ENCODE data around the gene KDM4C.

The KDM4C gene

GRCh38 chr9:7140401-7140800 is 382.6 kb downstream of the KDM4C start:
- no peak overlapping the region for H3K4me3 ChIP-seq (ENCODE audit: low read length)
- H3K27me3 ChIP-seq (ENCODE audit: control insufficient read depth, insufficient read depth, low read length) = no peaks in the 10 kb centered on the region
- no peaks in the 10 kb centered on the region for H3K36me3 ChIP-seq (ENCODE audit: control insufficient read depth, insufficient read depth, low read length)
- H3K9ac ChIP-seq (ENCODE audit: low read length) = no peak overlapping the region
- no peak overlapping the region for H3K27ac ChIP-seq (ENCODE audit: low read depth, low read length)
- H3K4me1 ChIP-seq (ENCODE audit: control insufficient read depth, insufficient read depth, low read length) = no peaks in the 10 kb centered on the region

GRCh38 chr9:7143645-7144200 is 385.9 kb downstream of the KDM4C start:
- no peaks in the 10 kb centered on the region for H3K36me3 ChIP-seq (ENCODE audit: control insufficient read depth, insufficient read depth, low read length)
- peaks cover 11% of the 10 kb centered on the region for H3K4me1 ChIP-seq (ENCODE audit: control insufficient read depth, insufficient read depth, low read length)
- no peak overlapping the region for H3K27ac ChIP-seq (ENCODE audit: low read depth, low read length)
- no peaks in the 10 kb centered on the region for H3K27me3 ChIP-seq (ENCODE audit: control insufficient read depth, insufficient read depth, low read length)
- H3K9ac ChIP-seq (ENCODE audit: low read length) = no peak overlapping the region
- H3K4me3 ChIP-seq (ENCODE audit: low read length) = no peak overlapping the region

GRCh38 chr9:7144265-7145046 is 386.7 kb downstream of the KDM4C start:
- no peak overlapping the region for H3K27ac ChIP-seq (ENCODE audit: low read depth, low read length)
- H3K4me3 ChIP-seq (ENCODE audit: low read length) = no peak overlapping the region
- no peaks in the 10 kb centered on the region for H3K36me3 ChIP-seq (ENCODE audit: control insufficient read depth, insufficient read depth, low read length)
- no peaks in the 10 kb centered on the region for H3K27me3 ChIP-seq (ENCODE audit: control insufficient read depth, insufficient read depth, low read length)
- peaks cover 11% of the 10 kb centered on the region for H3K4me1 ChIP-seq (ENCODE audit: control insufficient read depth, insufficient read depth, low read length)
- no peak overlapping the region for H3K9ac ChIP-seq (ENCODE audit: low read length)

GRCh38 chr9:7145361-7146069 is 387.7 kb downstream of the KDM4C start:
- Histone ChIP-seq H3K36me3 (ENCODE audit: control insufficient read depth, insufficient read depth, low read length) (no peaks in the 10 kb centered on the region), H3K27me3 (ENCODE audit: control insufficient read depth, insufficient read depth, low read length) (no peaks in the 10 kb centered on the region), H3K4me3 (ENCODE audit: low read length) (no peak overlapping the region), H3K9ac (ENCODE audit: low read length) (no peak overlapping the region), H3K27ac (ENCODE audit: low read depth, low read length) (no peak overlapping the region), H3K4me1 (ENCODE audit: control insufficient read depth, insufficient read depth, low read length) (peaks cover 11% of the 10 kb centered on the region)

- Histone ChIP-seq H3K4me1 (ENCODE audit: control insufficient read depth, insufficient read depth, low read length) (peaks cover 11% of the 10 kb centered on the region), H3K4me3 (ENCODE audit: low read length) (no peak overlapping the region), H3K27ac (ENCODE audit: low read depth, low read length) (peak overlapping the region; percentile 54), H3K27me3 (ENCODE audit: control insufficient read depth, insufficient read depth, low read length) (no peaks in the 10 kb centered on the region), H3K9ac (ENCODE audit: low read length) (no peak overlapping the region), H3K36me3 (ENCODE audit: control insufficient read depth, insufficient read depth, low read length) (no peaks in the 10 kb centered on the region)
Observed at GRCh38 chr9:7146582-7146981, 388.8 kb downstream of the KDM4C start.

- Histone ChIP-seq H3K9ac (ENCODE audit: low read length) (no peak overlapping the region), H3K27ac (ENCODE audit: low read depth, low read length) (peak overlapping the region; percentile 54), H3K27me3 (ENCODE audit: control insufficient read depth, insufficient read depth, low read length) (no peaks in the 10 kb centered on the region), H3K4me1 (ENCODE audit: control insufficient read depth, insufficient read depth, low read length) (peaks cover 11% of the 10 kb centered on the region), H3K36me3 (ENCODE audit: control insufficient read depth, insufficient read depth, low read length) (no peaks in the 10 kb centered on the region), H3K4me3 (ENCODE audit: low read length) (no peak overlapping the region)
Observed at GRCh38 chr9:7147121-7148090, 389.6 kb downstream of the KDM4C start.

GRCh38 chr9:7148243-7148765 is 390.5 kb downstream of the KDM4C start:
- H3K27me3 ChIP-seq (ENCODE audit: control insufficient read depth, insufficient read depth, low read length) = no peaks in the 10 kb centered on the region
- H3K4me1 ChIP-seq (ENCODE audit: control insufficient read depth, insufficient read depth, low read length) = peaks cover 11% of the 10 kb centered on the region
- H3K9ac ChIP-seq (ENCODE audit: low read length) = no peak overlapping the region
- no peak overlapping the region for H3K27ac ChIP-seq (ENCODE audit: low read depth, low read length)
- no peak overlapping the region for H3K4me3 ChIP-seq (ENCODE audit: low read length)
- no peaks in the 10 kb centered on the region for H3K36me3 ChIP-seq (ENCODE audit: control insufficient read depth, insufficient read depth, low read length)

DNA sequence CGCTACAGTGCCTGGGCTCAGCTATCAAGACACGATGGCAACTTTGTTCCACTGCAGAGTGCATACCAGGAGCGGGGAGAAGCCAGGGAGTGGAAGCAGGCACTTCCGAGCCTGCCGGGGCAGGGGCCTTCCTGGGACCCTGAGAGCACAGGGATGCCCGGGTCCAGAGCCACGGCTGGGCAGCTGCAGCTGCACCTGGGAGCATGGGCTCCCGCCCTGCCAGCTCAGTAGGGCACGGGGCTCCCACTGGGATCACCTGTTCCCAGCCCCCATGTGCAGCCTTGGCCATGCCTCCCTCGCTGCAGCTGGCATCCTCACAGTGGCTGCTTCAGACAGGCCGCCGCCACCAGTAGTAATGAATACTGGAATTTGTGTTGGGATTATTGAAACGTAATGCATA is 391.5 kb downstream of the KDM4C start:
- no peak overlapping the region for H3K27ac ChIP-seq (ENCODE audit: low read depth, low read length)
- no peaks in the 10 kb centered on the region for H3K27me3 ChIP-seq (ENCODE audit: control insufficient read depth, insufficient read depth, low read length)
- H3K9ac ChIP-seq (ENCODE audit: low read length) = no peak overlapping the region
- H3K4me3 ChIP-seq (ENCODE audit: low read length) = no peak overlapping the region
- no peaks in the 10 kb centered on the region for H3K36me3 ChIP-seq (ENCODE audit: control insufficient read depth, insufficient read depth, low read length)
- peaks cover 11% of the 10 kb centered on the region for H3K4me1 ChIP-seq (ENCODE audit: control insufficient read depth, insufficient read depth, low read length)

DNA sequence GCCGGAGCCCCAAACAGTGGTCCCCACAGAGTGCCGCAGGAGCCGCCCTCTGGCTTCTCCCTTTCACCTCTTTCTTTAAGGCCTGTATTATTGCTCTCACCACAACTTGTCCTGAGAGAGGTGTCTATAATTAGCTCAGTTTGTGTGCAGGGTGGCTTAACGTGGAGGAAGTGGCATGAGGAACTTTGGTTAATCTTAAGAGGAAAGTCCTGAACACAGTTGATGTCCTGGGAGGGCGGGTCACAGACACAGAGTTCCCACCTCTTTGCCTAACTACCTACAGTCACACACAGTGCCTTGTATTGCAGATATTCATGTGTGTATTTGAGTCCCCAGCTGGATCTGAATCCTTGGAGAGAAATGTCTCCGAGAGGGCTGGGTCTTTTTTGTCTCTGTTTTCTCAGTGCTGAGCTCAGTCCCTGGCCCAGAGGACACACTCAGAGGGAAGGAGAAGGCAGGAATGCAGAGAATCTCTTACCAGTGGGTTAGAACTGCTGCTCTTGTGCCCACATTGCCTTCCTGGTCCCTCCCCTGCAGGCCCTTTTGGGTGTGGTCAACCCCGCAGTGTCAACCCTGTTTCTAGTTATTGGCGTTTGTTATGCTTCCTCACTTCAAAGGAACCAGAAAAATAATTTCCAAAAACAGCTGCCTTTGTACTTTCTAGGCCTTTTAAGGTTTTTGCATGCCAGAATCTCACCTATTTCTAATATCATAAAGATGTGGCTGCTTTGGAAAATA is 392.5 kb downstream of the KDM4C start:
- H3K4me1 ChIP-seq (ENCODE audit: control insufficient read depth, insufficient read depth, low read length) = peaks cover 11% of the 10 kb centered on the region
- no peaks in the 10 kb centered on the region for H3K27me3 ChIP-seq (ENCODE audit: control insufficient read depth, insufficient read depth, low read length)
- no peaks in the 10 kb centered on the region for H3K36me3 ChIP-seq (ENCODE audit: control insufficient read depth, insufficient read depth, low read length)
- no peak overlapping the region for H3K4me3 ChIP-seq (ENCODE audit: low read length)
- no peak overlapping the region for H3K9ac ChIP-seq (ENCODE audit: low read length)
- H3K27ac ChIP-seq (ENCODE audit: low read depth, low read length) = no peak overlapping the region

DNA sequence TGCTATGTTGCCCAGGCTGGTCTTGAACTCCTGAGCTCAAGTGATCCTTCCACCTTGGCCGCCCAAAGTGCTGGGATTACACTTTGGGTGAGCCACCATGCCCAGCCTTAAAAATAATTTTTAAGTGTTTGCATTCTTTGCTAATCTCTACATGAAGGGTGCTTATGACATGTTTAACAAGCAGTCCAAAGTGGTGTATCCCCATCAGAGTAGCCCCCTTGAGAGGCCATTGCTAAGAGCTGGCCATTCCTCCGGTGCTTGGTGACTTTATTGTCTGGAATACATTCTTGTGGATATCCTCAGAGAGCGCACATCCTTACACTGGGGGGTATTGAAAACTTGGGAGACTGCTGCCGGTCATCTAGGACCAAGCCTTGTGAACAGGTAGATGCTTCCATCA is 395.4 kb downstream of the KDM4C start:
- Histone ChIP-seq H3K9ac (ENCODE audit: low read length) (no peak overlapping the region), H3K4me3 (ENCODE audit: low read length) (no peak overlapping the region), H3K27me3 (ENCODE audit: control insufficient read depth, insufficient read depth, low read length) (no peaks in the 10 kb centered on the region), H3K4me1 (ENCODE audit: control insufficient read depth, insufficient read depth, low read length) (no peaks in the 10 kb centered on the region), H3K36me3 (ENCODE audit: control insufficient read depth, insufficient read depth, low read length) (no peaks in the 10 kb centered on the region), H3K27ac (ENCODE audit: low read depth, low read length) (no peak overlapping the region)

DNA sequence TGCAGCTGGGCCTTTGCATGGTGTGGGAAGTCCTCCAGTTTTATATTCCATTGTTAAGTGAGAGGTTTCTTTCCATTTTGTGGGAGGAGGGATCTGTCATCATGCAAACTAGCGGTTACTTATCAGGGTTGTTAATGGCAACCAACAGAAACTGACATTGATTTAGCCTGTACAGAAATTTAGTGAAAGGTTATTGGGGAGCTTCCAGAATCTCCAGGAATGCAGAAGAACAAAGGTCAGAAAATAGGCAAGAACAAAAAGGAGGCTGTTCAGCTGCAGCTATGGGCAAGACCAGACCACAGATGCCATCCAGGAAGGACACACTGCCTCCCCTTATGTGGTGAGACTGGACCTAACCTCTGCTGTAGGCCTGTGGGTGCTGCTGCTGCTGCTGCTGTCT is 395.8 kb downstream of the KDM4C start:
- Histone ChIP-seq H3K4me3 (ENCODE audit: low read length) (no peak overlapping the region), H3K4me1 (ENCODE audit: control insufficient read depth, insufficient read depth, low read length) (no peaks in the 10 kb centered on the region), H3K27me3 (ENCODE audit: control insufficient read depth, insufficient read depth, low read length) (no peaks in the 10 kb centered on the region), H3K36me3 (ENCODE audit: control insufficient read depth, insufficient read depth, low read length) (no peaks in the 10 kb centered on the region), H3K27ac (ENCODE audit: low read depth, low read length) (no peak overlapping the region), H3K9ac (ENCODE audit: low read length) (no peak overlapping the region)

All from rectal smooth muscle tissue (tissue), 1 donor.